Astrocyte (in vitro differentiated cells and primary cell): ENCODE data around the gene FDX2. TPM values are rescaled to one million over a fixed set of nuclear protein-coding genes. Genes with fewer than 3 reads are reported as not detected.

ENCODE experiments used
- DNase-seq: peaks from one replicate; pipeline ENCODE4 v3.0.0-alpha.2; 2010; ENCODE audit warnings: low read depth
- FAIRE-seq: peaks from 2 replicates; lab custom pipeline; 2011; peaks lifted over from hg19 to GRCh38; lab: Jason Lieb, UNC
- H2AFZ ChIP-seq: 2 replicates; pipeline ENCODE4 v1.6.0; 2012; ENCODE audit warnings: low read depth, low read length, inconsistent platforms
- H3K27ac ChIP-seq: 2 replicates; pipeline ENCODE4 v1.5.1; 2011; ENCODE audit warnings: low read depth, low read length, inconsistent platforms
- H3K27me3 ChIP-seq: 2 replicates; pipeline ENCODE4 v1.6.0; 2011; ENCODE audit warnings: low read length, inconsistent platforms; ENCODE audit not compliant: insufficient read depth
- H3K36me3 ChIP-seq: 2 replicates; pipeline ENCODE4 v1.5.1; 2011; ENCODE audit warnings: low read length, inconsistent platforms; ENCODE audit not compliant: insufficient read depth
- H3K4me1 ChIP-seq: 2 replicates; pipeline ENCODE4 v1.5.1; 2011; ENCODE audit warnings: low read length, inconsistent platforms; ENCODE audit not compliant: insufficient read depth
- H3K4me2 ChIP-seq: 2 replicates; pipeline ENCODE4 v1.6.0; 2012; ENCODE audit warnings: low read length, inconsistent platforms
- H3K4me3 ChIP-seq: 2 replicates; pipeline ENCODE4 v1.5.1; 2011; ENCODE audit warnings: low read depth, mild to moderate bottlenecking, low read length, inconsistent platforms; ENCODE audit not compliant: insufficient read depth
- H3K79me2 ChIP-seq: 2 replicates; pipeline ENCODE4 v1.6.0; 2012; ENCODE audit warnings: mild to moderate bottlenecking, low read length, inconsistent platforms; ENCODE audit not compliant: insufficient read depth
- H3K9ac ChIP-seq: 2 replicates; pipeline ENCODE4 v1.6.0; 2012; ENCODE audit warnings: mild to moderate bottlenecking, low read length, inconsistent platforms
- H3K9me3 ChIP-seq: 2 replicates; pipeline ENCODE4 v1.5.1; 2012; ENCODE audit warnings: low read depth, mild to moderate bottlenecking, low read length, inconsistent platforms; ENCODE audit not compliant: insufficient read depth
- H4K20me1 ChIP-seq: 2 replicates; pipeline ENCODE4 v1.6.0; 2012; ENCODE audit warnings: low read length, inconsistent platforms; ENCODE audit not compliant: insufficient read depth
- H3K27ac Mint-ChIP-seq: one replicate; pipeline ENCODE4 v1.8.0; 2021; ENCODE audit warnings: mild to moderate bottlenecking, mixed read lengths; ENCODE audit not compliant: unreplicated experiment
- H3K27me3 Mint-ChIP-seq: one replicate; pipeline ENCODE4 v1.8.0; 2021; ENCODE audit warnings: low read depth, mixed read lengths; ENCODE audit not compliant: unreplicated experiment
- H3K36me3 Mint-ChIP-seq: one replicate; pipeline ENCODE4 v1.8.0; 2021; ENCODE audit warnings: low read depth, mixed read lengths; ENCODE audit not compliant: unreplicated experiment
- H3K4me1 Mint-ChIP-seq: one replicate; pipeline ENCODE4 v1.8.0; 2021; ENCODE audit warnings: low read depth, mixed read lengths; ENCODE audit not compliant: unreplicated experiment
- H3K4me3 Mint-ChIP-seq: one replicate; pipeline ENCODE4 v1.8.0; 2021; ENCODE audit warnings: mild to moderate bottlenecking, moderate library complexity, mixed read lengths; ENCODE audit not compliant: unreplicated experiment
- H3K9me3 Mint-ChIP-seq: one replicate; pipeline ENCODE4 v1.8.0; 2021; ENCODE audit warnings: mild to moderate bottlenecking, mixed read lengths; ENCODE audit not compliant: unreplicated experiment
- EZH2 ChIP-seq: IDR thresholded peaks from 2 replicates; pipeline ENCODE4 v1.6.1; 2012; ENCODE audit warnings: mild to moderate bottlenecking, low read length, inconsistent platforms; ENCODE audit not compliant: insufficient read depth
- total RNA-seq: library from RNA; stranded (reverse); gene quantifications from 2 replicates; pipeline ENCODE4 v1.2.1, GENCODE V29; 2021
- TF ChIP-seq, protein P1 (sequence below): IDR thresholded peaks from 2 replicates; pipeline ENCODE4 v1.5.1; 2011; ENCODE audit warnings: low read depth, mild to moderate bottlenecking, inconsistent platforms, low read length, moderate library complexity; ENCODE audit not compliant: insufficient read depth

FDX2 gene
- total RNA-seq, 1 donor from 2014 or later, result 24.4 TPM

DNA sequence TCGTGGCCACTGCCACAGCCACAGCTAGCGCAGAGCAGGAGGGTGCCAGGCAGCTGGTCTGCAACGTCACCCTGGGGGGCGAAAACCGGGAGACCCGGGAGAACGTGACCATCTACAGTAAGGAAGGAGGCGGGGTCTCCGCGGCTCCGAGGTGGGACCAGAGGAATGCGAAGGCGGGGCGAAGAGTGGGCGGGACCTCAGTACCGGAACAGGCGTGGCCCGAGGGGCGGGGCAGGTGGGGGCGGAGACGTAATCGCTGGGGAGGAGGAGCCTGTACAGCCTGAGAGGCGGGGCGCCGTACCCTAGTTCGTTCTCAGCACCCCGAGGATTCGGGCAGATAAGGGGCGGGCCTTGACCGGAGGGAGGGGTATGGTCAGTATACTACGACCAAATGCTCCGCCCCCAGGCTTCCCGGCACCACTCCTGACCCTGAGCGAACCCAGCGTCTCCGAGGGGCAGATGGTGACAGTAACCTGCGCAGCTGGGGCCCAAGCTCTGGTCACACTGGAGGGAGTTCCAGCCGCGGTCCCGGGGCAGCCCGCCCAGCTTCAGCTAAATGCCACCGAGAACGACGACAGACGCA is 23.5 kb downstream of the FDX2 start:
- Mint-ChIP-seq H3K36me3 (peaks cover 2% of the 10 kb centered on the region), H3K4me3 (no peak overlapping the region), H3K9me3 (peaks cover 28% of the 10 kb centered on the region), H3K4me1 (no peaks in the 10 kb centered on the region), H3K27me3 (peaks cover 77% of the 10 kb centered on the region), H3K27ac (no peak overlapping the region)
- peak overlapping the region; percentile 82 for H3K4me2 ChIP-seq
- H3K27me3 ChIP-seq, result peaks cover 75% of the 10 kb centered on the region
- no peak overlapping the region for H3K4me3 ChIP-seq
- FAIRE-seq (no peak), DNase-seq (no peak)
- H3K36me3 ChIP-seq, result no peaks in the 10 kb centered on the region
- H3K79me2 ChIP-seq, result no peaks in the 10 kb centered on the region
- no peak overlapping the region for H2AFZ ChIP-seq
- H3K4me1 ChIP-seq, result peaks cover 32% of the 10 kb centered on the region
- TF ChIP-seq, protein P1, sequence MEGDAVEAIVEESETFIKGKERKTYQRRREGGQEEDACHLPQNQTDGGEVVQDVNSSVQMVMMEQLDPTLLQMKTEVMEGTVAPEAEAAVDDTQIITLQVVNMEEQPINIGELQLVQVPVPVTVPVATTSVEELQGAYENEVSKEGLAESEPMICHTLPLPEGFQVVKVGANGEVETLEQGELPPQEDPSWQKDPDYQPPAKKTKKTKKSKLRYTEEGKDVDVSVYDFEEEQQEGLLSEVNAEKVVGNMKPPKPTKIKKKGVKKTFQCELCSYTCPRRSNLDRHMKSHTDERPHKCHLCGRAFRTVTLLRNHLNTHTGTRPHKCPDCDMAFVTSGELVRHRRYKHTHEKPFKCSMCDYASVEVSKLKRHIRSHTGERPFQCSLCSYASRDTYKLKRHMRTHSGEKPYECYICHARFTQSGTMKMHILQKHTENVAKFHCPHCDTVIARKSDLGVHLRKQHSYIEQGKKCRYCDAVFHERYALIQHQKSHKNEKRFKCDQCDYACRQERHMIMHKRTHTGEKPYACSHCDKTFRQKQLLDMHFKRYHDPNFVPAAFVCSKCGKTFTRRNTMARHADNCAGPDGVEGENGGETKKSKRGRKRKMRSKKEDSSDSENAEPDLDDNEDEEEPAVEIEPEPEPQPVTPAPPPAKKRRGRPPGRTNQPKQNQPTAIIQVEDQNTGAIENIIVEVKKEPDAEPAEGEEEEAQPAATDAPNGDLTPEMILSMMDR, result no peak
- TF ChIP-seq EZH2, result no peak
- H3K9me3 ChIP-seq, result peaks cover 11% of the 10 kb centered on the region
- peaks cover 16% of the 10 kb centered on the region for H4K20me1 ChIP-seq
- no peak overlapping the region for H3K9ac ChIP-seq
- H3K27ac ChIP-seq, result no peak overlapping the region

DNA sequence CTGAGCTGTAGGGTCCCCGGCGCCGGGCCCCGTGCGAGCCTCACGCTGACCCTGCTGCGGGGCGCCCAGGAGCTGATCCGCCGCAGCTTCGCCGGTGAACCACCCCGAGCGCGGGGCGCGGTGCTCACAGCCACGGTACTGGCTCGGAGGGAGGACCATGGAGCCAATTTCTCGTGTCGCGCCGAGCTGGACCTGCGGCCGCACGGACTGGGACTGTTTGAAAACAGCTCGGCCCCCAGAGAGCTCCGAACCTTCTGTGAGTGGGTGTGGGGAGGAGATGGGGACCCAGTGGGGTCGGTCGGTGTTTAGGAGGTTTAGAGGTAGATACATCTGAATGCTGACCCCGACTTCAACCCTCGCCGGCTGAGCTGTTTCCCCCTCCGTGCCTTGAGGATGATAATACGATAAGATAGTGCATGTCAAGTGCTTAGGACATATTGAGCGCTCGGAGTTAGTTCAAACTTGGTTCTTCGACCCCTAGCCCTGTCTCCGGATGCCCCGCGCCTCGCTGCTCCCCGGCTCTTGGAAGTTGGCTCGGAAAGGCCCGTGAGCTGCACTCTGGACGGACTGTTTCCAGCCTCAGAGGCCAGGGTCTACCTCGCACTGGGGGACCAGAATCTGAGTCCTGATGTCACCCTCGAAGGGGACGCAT is 24.1 kb downstream of the FDX2 start:
- H4K20me1 ChIP-seq, result peaks cover 16% of the 10 kb centered on the region
- DNase-seq, result no peak
- H3K36me3 ChIP-seq, result no peaks in the 10 kb centered on the region
- TF ChIP-seq EZH2, result peak; percentile 79
- TF ChIP-seq, protein P1, result no peak
- H3K4me3 ChIP-seq, result peak overlapping the region; percentile 39
- peaks cover 2% of the 10 kb centered on the region for H3K36me3 Mint-ChIP-seq
- peaks cover 74% of the 10 kb centered on the region for H3K27me3 ChIP-seq
- peaks cover 80% of the 10 kb centered on the region for H3K27me3 Mint-ChIP-seq
- no peak for FAIRE-seq
- H3K79me2 ChIP-seq, result no peaks in the 10 kb centered on the region
- no peak overlapping the region for H3K4me3 Mint-ChIP-seq
- H3K4me2 ChIP-seq, result peak overlapping the region; percentile 82
- H3K9me3 Mint-ChIP-seq, result peaks cover 27% of the 10 kb centered on the region
- peaks cover 34% of the 10 kb centered on the region for H3K4me1 ChIP-seq
- peaks cover 11% of the 10 kb centered on the region for H3K9me3 ChIP-seq
- peak overlapping the region; percentile 66 for H2AFZ ChIP-seq
- no peaks in the 10 kb centered on the region for H3K4me1 Mint-ChIP-seq
- H3K27ac ChIP-seq, result no peak overlapping the region
- H3K9ac ChIP-seq, result no peak overlapping the region
- no peak overlapping the region for H3K27ac Mint-ChIP-seq
